ENCODE results near the gene FETUB.

- TF ChIP-seq CTCF (IDR thresholded peaks at IDR 0.05), result no peak
- TF ChIP-seq POLR2A (IDR thresholded peaks at IDR 0.05), result no peak
Measured at GRCh38 chr3:186651678-186652215, 11.5 kb downstream of the FETUB start.
